Gastrocnemius medialis (tissue), 4 donors: ENCODE data around the gene SVOP.

Experiments used
- POLR2A ChIP-seq, 2 donors: fragments of 450-650 bp; IDR thresholded peaks; one replicate each; pipeline ENCODE4 v1.6.1; 2017; ENCODE audit warnings: antibody characterized with exemption in 2 of 2, mild to moderate bottlenecking in 2 of 2, moderate library complexity in 2 of 2
- TF ChIP-seq, protein P1 (sequence below), 5 experiments: fragments of 450-650 bp in 3 of 5; fragments of 200-600 bp in 2 of 5; sonication (generic) in 2 of 5; IDR thresholded peaks in 4 of 5; conservative IDR thresholded peaks in 1 of 5; 1 replicate in 4 of 5; 2 replicates in 1 of 5; pipeline ENCODE4 v1.5.1; 2016 to 2019; ENCODE audit warnings: antibody characterized with exemption in 5 of 5, mild to moderate bottlenecking in 3 of 5, moderate library complexity in 3 of 5

- TF ChIP-seq, protein P1, sequence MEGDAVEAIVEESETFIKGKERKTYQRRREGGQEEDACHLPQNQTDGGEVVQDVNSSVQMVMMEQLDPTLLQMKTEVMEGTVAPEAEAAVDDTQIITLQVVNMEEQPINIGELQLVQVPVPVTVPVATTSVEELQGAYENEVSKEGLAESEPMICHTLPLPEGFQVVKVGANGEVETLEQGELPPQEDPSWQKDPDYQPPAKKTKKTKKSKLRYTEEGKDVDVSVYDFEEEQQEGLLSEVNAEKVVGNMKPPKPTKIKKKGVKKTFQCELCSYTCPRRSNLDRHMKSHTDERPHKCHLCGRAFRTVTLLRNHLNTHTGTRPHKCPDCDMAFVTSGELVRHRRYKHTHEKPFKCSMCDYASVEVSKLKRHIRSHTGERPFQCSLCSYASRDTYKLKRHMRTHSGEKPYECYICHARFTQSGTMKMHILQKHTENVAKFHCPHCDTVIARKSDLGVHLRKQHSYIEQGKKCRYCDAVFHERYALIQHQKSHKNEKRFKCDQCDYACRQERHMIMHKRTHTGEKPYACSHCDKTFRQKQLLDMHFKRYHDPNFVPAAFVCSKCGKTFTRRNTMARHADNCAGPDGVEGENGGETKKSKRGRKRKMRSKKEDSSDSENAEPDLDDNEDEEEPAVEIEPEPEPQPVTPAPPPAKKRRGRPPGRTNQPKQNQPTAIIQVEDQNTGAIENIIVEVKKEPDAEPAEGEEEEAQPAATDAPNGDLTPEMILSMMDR (IDR thresholded peaks at IDR 0.05 in 4 of 5, conservative IDR thresholded peaks at IDR 0.05 in 1 of 5): no peak
- TF ChIP-seq POLR2A (IDR thresholded peaks at IDR 0.05): no peak
Measured at GRCh38 chr12:108895220-108895802, 125.6 kb downstream of the SVOP start.
